GM18861 (cell line): ENCODE data around the gene POLRMT.
A peak's percentile ranks its signal among the peaks of the same experiment; 100 is the strongest.
"Not testable (repeated sequence)": the region's sequence is repeated elsewhere in the genome, so short reads cannot be mapped to it uniquely, and the experiment has no call there.

Source experiments
- ATAC-seq: cut with Tn5 transposase; IDR thresholded peaks from one replicate; pipeline ENCODE4 v1.9.1; 2021; ENCODE audit not compliant: unreplicated experiment

The POLRMT gene

GRCh38 chr19:633068-633785 lies at the start of gene POLRMT:
POLRMT (minus strand) TSS chr19:633537; CDS start chr19:633512, 25 bp downstream.
- ATAC-seq: peak; percentile 67

GRCh38 chr19:682678-683320 lies 49.5 kb upstream of the POLRMT start:
- no peak for ATAC-seq

- no peak for ATAC-seq
These were observed 48.0 kb upstream of the POLRMT start for GRCh38 chr19:681029-682019.

- peak; percentile 63 for ATAC-seq
These were observed 47.1 kb upstream of the POLRMT start for GRCh38 chr19:680287-681028.

GRCh38 chr19:679418-680286 lies 46.3 kb upstream of the POLRMT start:
- ATAC-seq: peak; percentile 20

- ATAC-seq: no peak
These were observed 45.6 kb upstream of the POLRMT start for GRCh38 chr19:678791-679388.

- no peak for ATAC-seq
These were observed 44.5 kb upstream of the POLRMT start for GRCh38 chr19:677601-678436.

- no peak for ATAC-seq
These were observed 43.9 kb upstream of the POLRMT start for GRCh38 chr19:677201-677600.

- no peak for ATAC-seq
These were observed 43.2 kb upstream of the POLRMT start, which contains the start of gene FSTL3 for GRCh38 chr19:676339-677105. FSTL3 (plus strand) TSS chr19:676392; CDS start chr19:676424, 32 bp downstream.

- ATAC-seq: no peak
These were observed 42.6 kb upstream of the POLRMT start for GRCh38 chr19:676007-676338.

GRCh38 chr19:674282-675151 lies 41.2 kb upstream of the POLRMT start:
- no peak for ATAC-seq

- ATAC-seq: no peak
These were observed 37.3 kb upstream of the POLRMT start for GRCh38 chr19:670609-671075.

GRCh38 chr19:668675-669434 lies 35.5 kb upstream of the POLRMT start:
- not testable (repeated sequence) for ATAC-seq

- not testable (repeated sequence) for ATAC-seq
These were observed 33.7 kb upstream of the POLRMT start for GRCh38 chr19:666985-667573.

GRCh38 chr19:664913-665443 lies 31.6 kb upstream of the POLRMT start:
- no peak for ATAC-seq
